Stimulated activated CD4-positive, alpha-beta T cell treated with anti-CD3 and anti-CD28 coated beads, TNF-alpha, amount 100 ng/mL, for 4 hours (primary cell): ENCODE results near the gene ANTXR1.
"Not testable (repeated sequence)": the region's sequence is repeated elsewhere in the genome, so short reads cannot be mapped to it uniquely, and the experiment has no call there.

Experiments
- DNase-seq, 3 experiments: peaks; one replicate each; pipeline ENCODE4 v3.0.0-alpha.2; 2020; ENCODE audit warnings: low read depth in 3 of 3

Gene ANTXR1

DNA sequence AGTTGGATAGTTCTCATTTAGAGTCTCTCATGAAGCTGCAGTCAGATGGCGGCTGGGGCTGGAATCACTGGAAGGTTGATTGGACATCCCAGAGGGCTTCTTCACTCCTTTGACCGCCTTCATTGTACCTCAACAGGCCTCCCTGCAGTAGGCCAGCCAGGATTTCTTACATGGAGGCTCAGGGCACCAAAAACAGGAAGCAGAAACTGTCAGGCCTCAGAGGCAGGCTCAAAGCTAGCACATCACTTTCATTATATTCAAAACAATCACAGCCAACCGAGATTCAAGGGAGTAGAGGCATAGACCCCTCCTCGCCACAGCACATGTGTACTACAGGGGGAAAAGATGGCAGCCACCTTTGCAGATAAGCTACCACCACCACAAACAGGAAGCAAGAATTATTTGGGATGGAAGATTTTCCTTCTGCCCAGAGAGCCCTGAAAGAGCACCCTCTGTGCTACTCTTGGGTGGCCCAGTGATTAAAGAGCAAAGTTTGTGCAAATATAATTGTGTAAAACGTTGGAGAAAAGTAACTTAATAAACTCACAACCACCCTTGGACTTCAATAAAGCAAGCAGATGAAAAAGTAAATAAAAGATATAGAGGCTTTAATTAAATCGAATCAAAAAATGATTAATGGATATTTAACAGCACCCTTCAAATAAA, 218.8 kb downstream of the ANTXR1 start:
- DNase-seq: no peak

DNA sequence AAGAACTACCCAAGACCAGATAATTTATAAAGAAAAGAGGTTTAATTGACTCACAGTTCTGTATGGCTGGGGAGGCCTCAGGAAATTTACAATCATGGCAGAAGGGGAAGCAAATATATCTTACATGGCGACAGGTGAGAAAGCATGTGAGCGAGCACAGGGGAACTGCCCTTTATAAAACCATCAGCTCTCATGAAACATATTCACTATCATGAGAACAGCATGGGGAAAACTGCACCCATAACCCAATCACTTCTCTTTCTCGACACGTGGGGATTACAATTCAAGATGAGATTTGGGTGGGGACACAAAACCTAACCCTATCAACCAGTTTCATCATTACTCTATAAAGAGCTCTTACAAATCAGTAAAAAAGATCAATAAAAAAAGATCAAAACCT, 222.9 kb downstream of the ANTXR1 start:
- not testable (repeated sequence) for DNase-seq

DNA sequence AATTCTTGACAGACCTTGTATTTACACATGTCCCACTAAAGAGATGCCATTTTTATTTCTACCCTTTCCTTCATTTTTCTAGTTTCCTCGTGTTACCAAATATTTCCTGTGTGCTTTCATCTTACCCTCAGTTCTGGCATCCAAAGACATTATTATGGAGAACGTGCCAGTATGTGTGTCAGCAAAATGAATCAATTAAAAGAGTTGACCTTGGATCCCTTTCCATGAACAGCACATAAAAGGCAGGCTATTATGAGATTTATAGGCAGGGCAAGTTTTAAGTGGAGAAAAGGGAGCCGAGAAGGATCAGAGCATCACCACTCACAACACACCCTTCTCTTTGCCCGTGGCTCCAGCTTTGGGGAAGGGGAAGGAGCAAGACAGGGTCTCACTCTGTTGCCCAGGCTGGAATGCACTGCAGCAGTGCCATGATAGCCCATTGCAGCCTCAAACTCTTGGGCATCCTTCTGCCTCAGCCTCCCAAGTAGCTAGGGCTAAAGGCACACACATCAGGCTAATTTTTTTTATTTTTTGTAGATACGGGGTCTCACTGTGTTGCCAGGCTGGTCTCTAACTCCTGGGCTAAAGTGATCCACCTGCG, 224.2 kb downstream of the ANTXR1 start:
- no peak for DNase-seq

DNA sequence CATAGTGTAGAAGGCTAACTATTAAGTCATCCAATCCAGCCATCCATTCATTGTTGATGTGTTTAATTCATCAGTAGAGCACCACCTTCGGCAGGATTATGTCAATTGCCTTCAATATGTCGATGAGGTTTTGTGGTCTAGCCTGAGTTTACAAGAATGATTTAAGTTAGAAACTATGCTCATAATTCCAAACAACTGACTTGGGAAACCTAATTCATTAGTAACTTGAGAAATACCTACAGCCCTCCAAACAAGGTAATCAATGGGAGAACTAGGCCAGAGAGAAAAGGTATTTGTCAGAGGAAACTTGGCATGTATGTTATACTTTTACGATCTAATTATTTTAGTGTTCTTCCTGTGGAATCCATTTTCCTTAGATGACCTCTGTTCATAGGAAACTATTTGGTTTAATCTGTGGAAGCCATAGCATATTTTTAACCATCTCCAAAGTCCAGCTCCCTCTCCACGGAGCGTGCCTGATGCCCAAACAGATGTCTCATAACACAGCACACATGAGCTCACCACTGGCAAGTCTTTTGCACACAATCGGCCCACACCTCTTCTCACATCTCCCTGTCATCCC, 225.6 kb downstream of the ANTXR1 start:
- DNase-seq: no peak

DNA sequence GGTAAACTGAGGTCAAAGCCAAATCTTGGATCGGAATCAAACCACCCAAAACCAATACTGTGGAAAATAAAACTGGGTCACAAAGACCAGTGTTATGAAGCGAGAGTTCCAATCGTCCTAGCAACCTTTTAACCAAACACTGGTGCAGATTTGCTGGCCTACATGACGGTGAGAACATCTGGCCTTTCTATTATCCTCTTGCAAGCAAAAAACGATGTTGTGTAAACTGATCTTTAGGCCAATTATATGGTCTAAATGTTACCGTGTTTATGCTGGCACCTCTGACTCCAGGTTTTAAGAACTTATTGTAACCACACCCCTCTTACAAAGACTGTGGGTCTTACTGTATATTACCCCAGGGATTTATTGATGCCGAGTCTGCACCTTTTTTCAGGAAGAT, 228.1 kb downstream of the ANTXR1 start:
- no peak for DNase-seq

DNA sequence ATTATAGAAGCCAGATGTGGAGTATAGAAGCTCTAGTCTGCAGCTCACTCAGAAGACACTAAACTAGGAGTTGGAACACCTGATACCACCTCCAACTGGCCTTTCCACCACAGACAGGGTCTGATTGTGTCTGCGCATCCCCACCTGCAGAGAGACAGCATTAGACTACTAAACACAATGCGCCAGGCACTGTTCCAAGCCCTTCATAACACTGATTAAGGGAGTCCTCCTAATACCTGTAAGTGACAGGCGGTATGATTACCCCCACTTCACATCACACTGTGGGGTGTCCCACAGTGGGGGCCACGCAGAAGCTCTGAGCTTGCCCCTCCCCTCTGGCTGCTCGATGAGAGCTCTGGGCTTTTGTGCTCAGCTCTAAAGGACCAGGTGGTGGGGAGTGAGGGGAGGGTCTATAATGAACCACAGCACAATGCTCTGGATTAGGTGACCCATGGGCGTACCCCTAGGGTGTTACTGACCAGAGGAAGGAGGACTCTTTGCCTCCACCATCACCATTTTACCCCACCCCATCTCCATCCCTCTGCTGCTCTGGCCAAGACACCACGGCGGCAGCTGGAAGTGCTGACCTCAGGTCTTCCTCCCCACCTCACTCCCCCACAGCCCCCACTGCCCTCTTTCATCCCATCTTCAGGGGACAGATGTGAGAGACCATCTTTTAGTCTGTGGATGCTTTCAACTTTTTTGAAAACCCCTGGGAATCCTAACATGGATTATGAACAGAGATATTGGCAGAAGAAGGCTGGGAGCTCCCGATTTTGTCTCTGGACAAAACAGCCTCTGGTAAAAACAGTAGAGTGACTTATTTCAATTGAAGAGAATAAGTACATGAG, 228.9 kb downstream of the ANTXR1 start:
- no peak for DNase-seq

DNA sequence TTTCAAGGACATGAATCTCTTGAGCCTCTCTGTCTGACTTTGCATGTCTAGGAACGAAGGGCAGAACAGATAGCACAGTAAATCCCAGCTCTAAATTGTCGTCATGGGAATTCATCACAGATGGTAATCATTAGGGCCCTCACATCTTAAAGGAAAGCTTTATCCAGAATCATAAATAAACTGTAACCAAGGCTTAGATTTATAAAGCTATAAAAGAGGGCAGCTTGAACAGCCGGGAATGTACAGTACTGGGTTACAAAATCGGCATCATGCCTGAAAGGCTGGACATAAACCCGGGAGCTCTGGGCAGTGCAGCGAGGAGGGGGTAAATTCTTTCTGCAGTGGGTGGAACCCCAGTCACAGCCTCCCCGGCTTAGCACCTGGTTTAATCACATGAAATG, 229.7 kb downstream of the ANTXR1 start:
- no peak for DNase-seq

DNA sequence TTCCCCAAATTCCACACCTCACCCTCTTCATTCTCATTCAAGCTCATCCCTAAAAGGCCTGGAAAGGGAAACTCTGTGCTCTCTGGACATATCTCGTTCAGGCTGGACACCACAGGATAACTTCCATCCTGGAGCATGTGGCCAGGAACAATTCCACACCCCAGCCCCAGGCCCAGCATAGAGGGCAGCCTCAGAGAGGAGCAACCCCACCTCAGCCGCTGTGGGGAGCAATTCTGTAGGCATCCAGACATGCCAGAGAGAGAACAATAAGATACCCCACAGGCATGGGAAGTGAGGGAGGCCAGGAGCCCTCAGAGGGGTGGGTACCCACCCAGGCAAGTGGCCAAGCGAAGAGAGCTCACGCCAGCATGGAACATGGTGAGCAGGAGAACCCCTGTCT, 230.7 kb downstream of the ANTXR1 start:
- no peak for DNase-seq

DNA sequence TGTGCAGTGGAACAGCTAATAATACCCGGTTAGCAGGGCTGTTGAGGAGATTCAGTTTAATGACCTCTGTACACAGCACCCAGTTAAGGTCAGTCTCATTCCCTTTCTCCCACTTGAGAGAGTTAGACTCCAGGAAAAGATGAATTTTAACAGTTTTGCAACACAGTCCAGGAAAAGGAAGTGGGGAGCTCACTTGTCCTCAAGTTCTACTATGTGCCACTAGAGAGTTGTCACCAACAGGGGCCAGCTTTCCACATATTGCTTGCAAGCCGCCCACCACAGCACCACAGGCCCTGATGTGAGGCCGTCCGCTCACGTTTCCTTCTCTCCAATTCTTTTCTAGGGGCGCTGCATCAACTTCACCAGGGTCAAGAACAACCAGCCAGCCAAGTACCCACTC, 231.9 kb downstream of the ANTXR1 start:
- DNase-seq: no peak

DNA sequence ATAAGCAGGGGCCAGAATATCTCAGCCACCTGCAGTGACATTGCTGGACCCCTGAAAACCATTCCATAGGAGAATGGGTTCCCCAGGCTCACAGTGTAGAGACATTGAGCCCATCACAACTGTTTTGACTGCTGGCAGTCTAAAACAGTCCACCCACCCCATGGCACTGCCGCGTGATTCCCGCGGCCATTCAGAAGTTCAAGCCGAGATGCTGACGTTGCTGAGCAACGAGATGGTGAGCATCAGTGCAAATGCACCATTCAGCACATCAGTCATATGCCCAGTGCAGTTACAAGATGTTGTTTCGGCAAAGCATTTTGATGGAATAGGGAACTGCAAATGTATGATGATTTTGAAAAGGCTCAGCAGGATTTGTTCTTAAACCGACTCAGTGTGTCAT, 234.6 kb downstream of the ANTXR1 start:
- no peak for DNase-seq

DNA sequence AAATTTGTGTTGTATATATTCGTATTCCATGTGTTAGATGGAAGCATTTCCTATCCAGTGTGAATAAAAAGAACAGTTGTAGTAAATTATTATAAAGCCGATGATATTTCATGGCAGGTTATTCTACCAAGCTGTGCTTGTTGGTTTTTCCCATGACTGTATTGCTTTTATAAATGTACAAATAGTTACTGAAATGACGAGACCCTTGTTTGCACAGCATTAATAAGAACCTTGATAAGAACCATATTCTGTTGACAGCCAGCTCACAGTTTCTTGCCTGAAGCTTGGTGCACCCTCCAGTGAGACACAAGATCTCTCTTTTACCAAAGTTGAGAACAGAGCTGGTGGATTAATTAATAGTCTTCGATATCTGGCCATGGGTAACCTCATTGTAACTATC, 235.3 kb downstream of the ANTXR1 start:
- no peak for DNase-seq

DNA sequence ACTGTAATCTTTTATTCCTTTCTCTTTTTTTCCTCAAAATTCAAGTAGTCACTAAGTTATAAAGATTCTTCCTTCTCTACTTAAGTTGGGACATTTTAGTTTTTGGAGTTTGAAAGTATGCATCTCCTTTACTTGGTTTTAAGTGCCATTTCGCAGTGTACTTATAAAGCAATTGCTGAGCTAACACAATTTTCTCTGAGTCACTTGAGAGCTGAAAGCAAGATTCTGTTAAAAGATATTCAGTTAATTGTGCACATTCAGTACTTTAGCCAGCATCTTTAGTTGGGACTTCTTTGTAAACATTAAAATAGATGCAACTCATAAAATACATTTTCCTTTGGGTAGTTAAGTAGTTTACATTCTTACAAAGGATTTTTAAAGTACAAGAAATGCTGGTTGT, 238.0 kb downstream of the ANTXR1 start:
- no peak for DNase-seq

DNA sequence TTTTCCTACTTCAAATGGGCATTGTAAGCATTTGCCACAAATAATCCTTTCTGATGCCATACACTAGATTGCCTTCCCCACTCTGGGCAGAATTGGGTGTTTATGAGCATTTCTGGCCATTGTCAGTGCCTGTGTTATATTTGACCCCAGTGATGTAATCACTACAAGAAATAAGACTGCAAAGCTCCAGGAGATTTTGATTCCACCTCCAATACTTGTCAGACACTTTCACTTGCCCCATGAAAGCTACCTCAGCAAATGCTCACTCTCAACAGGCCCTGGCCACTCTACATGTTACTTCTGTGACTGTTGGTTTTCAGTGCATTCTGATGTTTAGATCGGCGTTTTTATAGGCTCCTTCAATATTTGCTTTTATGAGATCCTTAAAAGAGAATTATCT, 239.0 kb downstream of the ANTXR1 start:
- no peak for DNase-seq

DNA sequence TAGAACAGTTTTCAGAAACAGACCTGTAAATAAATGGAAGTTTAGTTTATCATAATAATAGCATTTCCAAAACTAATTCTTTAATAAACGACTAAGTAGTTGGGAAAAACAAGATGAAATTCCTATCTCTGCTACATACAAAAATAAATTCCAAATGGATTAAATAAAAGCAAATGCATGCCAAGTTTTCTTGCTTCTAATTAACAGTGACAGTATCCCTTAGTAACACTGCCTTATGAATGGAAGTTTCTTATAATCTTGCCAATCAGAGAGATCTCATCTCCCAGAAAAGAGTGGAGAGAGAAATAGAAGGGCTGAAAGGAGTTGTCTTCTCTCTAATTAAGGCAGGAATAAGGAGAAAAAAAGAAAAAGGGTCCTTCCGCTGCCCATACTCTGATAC, 240.1 kb downstream of the ANTXR1 start:
- DNase-seq: no peak

DNA sequence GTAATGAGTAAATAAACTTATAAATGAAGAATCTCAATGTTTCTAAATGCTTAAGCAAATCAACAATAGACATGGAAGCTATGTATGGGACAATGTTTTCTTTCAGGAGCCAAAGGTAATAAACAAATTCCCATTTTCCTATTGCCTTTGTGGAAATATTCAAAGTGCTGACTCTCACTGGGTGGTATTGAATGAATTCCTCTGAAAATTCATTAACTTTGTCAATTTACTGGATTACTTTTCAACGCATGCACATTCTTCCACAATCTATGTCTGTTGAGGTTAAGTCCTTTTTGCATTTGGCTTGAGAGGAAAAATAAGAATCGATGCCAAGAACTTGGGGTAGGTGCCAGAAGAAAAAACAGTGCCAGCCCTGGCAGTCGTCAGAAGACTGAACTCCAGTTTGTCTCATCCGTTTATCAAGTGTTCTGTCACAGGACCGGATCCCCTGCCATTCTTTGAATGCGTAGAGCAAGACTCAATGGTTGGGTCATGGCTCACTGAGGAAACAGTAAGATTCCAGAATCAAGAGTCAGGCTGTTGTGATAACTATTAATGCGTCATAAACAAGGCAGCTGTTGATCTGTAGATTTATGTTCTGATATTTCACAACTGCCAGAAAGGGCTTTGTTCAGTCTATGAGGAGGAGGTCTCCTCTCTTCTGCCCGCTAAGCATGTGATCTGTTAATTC, 240.8 kb downstream of the ANTXR1 start:
- no peak for DNase-seq

DNA sequence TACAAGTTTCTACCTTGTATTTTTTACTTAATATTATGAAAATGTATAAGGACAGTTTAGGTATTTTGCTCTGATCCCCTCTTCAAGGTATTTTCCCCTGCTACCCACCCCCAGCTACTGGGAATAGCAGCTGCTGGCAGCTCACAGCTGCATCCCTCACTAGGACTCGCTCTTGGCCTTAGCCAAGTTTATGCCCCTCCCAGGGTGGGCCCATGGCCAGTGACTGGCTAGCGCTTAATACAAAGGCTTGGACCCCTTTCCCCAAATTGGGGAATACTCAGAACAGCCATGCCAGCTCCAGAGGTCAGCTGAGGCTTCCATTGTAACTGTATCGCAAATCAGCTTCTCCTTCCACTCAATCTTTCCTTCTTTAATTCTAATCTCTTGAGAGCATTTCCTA, 242.8 kb downstream of the ANTXR1 start:
- DNase-seq: no peak

DNA sequence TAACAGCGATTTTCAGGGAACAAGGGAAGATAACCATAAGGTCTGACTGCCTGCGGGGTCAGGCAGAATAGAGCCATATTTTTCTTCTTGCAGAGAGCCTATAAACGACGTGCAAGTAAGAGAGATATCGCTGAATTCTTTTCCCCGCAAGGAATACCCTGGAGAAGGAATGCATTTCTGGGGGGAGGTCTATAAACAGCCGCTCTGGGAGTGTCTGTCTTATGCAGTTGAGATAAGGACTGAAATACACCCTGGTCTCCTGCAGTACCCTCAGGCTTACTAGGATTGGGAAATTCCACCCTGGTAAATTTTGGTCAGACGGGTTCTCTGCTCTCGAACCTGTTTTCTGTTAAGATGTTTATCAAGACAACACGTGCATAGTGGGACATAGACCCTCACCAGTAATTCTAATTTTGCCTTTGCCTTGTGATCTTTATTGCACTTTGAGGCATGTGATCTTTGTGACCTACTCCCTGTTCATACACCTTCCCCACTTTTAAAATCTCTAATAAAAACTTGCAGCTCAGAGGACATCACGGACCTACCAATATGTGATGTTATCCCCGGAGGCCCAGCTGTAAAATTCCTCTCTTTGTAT, 247.1 kb downstream of the ANTXR1 start:
- DNase-seq: not testable (repeated sequence)

DNA sequence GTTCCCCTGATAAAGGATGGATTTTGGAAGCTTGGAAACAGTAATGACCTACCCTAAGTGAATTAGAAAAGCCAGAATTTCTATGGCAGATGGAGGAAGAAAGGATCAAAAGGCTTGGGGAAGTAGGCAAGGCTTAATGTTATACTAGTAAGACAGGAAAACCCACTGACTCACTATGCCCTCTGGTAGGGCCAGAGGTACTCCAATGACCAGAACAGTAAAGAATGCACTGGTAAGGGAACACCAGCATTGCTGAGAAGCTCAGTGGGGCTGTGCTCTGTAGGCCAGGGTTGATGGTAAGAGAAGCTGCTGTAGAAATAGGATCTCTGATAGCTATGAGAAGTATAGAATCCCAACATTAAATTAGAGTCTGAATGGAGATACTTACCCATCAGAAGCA, 247.7 kb downstream of the ANTXR1 start:
- no peak for DNase-seq

DNA sequence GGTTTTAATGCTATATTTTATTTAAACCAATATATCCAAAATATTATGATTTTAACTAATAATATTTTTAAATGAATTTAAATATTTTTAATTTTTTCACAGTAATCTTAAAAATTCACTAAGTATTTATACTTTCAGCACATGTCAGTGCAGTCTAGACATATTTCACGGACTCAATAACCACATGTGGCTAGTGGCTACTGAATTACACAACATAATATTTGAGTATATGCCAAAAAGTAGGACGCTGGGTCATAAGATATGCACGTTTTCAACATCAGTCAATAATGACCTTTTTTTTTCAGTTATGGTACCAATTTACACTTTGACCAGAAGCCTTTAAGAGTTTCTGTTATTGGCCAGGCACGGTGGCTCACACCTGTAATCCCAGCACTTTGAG, 256.4 kb downstream of the ANTXR1 start:
- no peak for DNase-seq

DNA sequence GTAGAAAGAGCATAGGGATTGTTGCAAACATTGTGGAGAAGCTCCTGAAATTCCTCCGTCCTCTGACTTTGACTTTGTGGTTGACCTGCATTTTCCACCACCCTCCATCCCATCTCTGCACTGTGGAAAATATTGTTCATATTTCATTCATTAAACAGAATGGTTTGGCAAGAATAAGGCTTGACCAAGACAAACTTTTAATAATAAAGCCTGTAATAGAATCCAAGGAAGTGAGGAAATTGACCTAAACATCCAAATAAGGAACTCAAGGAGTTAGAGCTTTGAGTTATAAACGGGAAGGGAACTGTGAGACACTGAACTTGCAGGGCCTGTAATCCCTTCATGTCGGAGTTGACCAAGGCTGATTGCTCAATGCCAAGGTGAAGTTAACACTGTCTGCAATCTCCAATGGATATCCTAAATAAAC, 258.9 kb downstream of the ANTXR1 start:
- no peak for DNase-seq

DNA sequence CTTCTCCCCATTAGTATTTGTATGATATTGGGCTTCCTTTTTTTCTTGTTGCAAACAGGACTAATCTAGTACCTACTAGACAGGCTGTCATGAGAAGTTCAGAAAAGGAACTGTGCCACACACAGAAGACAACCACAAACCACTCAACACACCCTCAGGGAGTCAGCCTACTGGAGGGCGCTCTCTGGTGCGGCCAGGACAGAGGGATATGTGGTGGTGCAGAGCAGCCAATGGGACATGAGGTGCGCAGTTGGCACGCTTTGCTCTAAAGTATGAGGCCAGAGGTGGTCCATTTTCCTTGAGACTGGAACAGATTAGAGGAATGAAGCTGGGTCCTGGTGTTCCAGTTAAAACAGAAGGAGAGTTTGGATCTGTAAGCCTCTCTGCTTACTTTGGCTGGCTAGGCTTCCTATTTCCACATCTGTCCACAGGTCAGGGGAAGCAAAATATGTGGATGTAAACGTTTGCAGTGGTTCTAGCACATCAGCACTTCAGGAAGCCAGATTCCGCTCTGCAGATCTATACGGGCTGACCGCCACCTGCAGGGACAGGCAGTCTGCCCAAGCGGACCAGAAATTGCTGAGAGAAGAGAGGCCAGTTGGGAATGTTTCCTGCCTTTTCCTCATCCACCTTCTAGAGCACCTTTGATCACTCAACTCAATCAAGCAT, 260.0 kb downstream of the ANTXR1 start:
- DNase-seq: no peak
